HG03280 (cell line): ENCODE data around the gene PLPPR5.
"Not testable (repeated sequence)": the region's sequence is repeated elsewhere in the genome, so short reads cannot be mapped to it uniquely, and the experiment has no call there.

ENCODE experiments used
- ATAC-seq: cut with Tn5 transposase; IDR thresholded peaks from one replicate; pipeline ENCODE4 v1.9.1; 2021; ENCODE audit warnings: mild to moderate bottlenecking, moderate library complexity; ENCODE audit not compliant: unreplicated experiment

The PLPPR5 gene

DNA sequence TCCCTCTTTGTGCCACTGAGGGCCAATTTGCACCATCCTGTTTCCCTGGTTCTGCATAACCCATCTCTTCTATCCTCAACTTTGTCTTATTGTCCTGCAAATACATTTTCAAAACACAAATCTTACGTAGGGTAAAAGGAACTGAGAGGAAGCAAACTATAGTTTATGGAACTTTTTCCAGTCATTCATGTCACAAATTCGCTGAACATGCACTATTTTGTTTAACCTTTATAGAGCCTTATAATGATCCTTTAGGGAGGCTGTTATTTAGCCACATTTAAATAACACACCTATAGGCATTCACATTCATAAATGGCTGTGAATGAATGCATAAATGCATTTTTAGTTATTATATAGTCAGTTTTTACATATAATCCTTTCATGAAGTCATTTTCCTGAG, 85.0 kb downstream of the PLPPR5 start:
- no peak for ATAC-seq

DNA sequence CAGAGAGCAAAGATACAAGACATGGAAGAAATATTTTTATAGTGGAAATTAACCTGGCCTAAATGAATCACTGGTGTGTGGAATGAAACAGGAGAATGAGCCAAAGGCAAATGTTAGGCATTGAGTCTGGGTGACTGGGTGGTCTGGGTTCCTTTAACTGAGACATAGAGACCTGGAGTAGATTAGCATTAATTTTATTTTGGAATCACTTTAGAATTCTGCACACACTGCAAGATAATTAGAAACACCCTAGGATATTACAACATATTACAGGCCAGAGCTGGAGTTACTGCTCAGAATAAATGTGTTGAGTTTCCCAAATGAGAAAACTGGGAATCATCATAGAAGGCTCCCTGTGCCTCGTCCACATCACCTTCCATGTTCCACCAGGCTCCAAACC, 85.5 kb downstream of the PLPPR5 start:
- no peak for ATAC-seq

DNA sequence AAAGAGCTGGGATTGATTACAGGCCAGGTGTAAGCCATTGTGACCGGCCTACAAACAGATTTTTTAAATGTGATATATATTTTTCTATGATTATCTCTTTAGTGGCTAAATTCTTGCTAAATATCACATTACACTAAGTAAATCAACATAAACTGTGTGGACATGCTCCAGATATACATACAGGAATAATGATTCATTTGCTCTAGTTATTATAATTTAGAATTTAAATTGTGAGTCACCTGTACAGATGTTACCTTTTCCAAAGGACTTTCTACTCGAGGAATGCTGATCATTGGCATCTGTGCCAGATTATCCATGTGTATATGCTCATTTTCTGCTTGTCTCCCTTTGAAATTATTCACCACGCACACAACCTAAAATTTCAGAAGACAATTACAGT, 90.1 kb downstream of the PLPPR5 start:
- ATAC-seq: no peak

DNA sequence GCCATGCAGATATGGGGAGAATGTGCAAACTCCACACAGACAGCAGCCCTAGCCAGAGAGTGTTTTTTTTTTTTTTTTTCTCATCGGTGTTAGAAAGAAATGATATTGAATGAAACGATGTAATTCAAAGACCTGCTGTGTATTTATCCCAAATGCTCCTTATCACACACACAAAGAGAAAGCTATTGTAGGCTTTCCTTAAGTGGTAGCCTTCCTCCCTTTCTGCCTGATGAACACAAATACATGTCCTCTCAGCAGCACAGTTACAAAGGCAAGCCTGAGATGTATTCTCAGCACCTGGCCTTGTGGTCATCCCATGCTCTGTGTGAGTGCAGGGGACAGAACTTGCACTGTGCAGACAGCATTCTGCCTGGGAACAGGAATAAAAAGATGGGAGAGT, 93.8 kb downstream of the PLPPR5 start:
- no peak for ATAC-seq

DNA sequence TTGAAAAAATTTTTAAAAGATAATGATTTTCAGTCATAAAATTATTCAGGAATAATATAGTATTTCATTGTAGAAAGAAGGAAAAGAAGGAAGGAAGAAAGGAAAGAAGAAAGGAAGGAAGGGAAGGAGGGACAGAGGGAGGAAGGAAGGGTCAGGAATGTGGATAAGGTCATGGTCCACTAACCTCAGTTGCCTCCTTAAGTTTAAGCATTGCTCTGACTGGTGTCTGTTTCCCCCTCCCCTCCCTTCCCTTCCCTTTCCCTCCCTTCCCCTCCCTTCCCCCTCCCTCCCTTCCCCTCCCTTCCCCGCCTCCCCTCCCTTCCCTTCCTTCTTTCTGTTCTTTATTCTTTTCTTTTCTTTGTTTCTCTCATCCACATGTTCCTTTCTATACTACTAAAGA, 95.7 kb downstream of the PLPPR5 start:
- ATAC-seq: no peak

DNA sequence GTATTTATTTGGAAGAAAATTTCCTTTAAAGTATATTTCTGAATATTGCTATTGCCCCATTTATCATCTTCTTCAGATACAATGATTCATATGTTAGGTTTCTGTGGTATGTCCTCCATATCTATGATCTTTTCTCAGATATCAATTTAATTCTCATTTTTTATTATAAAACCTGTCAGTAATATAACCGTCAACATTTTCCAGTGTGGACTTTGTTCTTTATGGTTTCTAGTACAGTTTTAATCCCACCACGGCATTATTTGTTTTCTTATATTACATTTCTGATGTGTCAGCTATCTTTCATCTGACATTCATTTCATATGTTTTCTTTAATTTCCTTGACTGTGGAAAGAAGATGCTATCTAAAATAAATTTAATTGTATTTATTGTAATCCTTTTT, 97.9 kb downstream of the PLPPR5 start:
- no peak for ATAC-seq

DNA sequence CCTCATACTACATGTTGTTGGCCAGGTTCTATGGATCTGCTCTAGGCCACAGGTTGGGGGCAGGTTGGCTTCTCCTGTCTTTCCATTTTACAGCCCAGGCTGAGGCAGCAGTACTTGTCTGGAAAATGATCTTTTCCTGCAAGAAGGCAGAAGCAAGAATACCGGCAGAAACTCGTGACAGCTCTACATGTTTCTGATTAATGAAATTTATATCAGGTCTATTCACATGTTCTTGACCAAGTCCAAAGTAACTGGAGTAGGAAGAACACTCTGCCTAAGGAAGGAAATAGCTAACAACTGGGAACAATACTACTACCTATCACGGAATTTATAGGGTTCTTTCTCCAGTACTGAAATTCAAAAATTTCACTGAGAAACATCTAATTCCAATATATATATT, 98.3 kb downstream of the PLPPR5 start:
- ATAC-seq: no peak

DNA sequence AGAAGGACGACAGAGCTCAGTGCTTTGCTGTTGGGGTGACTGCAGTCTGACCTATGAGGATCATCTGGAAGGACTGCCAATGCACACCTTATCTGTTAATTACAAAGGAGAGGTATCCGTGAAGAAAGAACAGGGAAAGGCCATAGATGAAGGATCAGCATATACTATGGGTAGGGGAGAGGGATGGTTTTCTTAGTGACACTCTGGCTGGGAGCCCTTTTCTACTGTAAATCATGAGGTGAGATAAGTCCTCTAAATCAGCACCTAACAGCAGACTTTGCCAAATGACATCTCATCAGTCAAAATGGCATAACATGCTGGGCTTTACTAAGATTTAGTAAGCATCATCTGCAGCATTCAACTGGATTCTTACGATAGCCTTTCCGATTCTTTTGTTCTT, 100.0 kb downstream of the PLPPR5 start:
- ATAC-seq: no peak

DNA sequence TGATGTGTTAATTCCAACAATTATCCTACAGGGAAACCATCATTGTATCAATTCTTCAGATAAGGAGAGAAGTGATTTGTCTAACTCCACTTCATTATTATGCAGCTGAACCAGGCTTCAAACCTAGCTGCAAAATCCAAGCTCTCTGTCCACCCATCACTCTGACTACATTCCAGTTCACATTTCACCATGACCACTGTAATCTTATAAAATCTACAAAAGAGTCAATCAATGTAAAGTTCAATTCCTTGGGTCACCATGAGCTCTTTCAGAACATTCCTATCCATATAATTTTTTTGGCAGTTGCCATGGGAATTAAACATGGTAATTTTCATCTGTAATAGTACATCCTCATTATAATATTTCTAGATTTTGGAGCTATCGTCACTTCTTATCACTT, 100.9 kb downstream of the PLPPR5 start:
- ATAC-seq: no peak

DNA sequence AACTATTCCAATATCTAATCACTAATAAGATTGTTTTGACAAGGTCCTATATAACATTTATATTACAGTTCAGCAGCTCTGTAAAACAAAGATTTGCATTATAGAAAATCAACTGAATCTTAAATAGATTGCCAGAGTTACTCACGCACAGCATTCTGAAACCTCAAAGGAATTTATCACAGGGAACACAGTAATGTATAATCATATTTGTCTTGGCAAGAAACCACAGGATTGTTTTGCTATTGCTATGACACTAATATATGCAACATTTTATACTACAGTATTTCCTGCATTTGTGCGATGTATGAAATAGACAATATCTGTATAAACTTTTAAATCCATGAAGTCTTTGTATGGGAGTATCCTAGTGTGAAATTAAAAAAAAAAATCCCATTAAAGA, 101.4 kb downstream of the PLPPR5 start:
- ATAC-seq: no peak

DNA sequence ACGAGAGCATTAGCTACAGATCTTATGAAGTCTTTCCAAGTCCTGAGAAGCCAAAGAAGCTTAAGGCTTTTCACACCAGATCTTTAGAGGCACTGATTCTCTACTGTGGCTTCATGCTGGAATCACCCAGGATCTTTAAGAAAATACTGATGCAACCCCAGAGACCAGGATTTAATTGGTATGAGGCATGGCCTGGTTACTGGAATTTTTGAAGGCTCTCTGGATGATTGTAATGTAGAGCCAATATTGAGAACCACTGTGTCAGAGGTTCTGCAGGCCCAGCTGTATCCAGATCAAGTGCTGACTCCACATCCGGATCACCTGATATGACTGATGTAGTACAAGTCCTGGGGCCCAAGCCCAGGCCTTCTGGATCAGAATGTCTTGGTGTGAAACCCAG, 105.7 kb downstream of the PLPPR5 start:
- ATAC-seq: no peak

DNA sequence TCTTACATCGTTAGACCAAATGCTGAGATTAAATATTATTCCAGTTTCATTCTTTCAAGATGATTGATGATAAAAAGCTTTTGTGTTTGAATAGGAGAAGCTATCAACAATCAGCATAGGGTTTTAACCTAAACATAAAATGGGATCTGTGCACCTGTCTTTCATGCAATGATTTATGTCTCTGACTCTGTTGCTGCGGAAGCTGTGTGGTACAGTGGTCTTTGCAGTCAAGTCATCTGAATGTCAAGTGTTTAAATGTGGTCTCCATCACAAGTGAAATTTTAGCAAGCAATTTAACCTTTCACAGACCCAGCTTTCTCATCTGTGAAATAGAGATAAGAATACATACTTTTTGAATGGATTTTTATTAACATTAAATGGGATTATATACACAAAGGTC, 107.2 kb downstream of the PLPPR5 start:
- no peak for ATAC-seq

DNA sequence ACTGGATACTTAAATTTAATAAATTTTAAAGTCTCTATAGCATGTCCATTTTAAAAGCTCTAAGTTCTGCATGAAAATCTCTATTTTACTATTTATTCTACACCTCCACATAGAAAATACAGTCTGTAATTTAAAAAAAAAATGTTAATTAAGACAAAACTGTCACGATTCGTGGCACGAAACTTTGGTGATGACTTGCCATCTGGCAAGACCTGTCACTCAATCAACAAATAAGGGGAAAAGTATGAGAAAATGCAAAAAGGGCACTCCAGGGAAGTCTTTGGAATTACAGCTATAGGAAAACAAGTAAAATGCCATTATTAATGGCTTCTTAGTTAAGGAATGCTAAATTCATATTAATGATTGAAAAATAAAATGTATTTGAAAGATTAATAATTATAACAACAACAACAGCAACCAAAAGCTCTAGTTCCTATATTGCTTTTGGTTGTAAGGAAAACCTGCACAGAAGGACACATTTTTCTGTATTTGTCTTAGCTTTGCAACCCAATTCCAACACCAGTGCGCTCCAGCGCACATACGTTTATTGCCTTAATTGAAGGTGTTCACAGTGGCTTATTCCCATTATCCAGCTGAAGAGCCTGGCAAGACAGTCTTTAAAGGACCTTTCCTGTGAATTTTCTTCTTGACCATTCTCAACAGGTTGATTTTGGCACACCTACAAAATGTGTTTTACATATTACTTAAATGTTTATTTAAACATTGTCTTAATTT, 107.8 kb downstream of the PLPPR5 start:
- ATAC-seq: no peak

DNA sequence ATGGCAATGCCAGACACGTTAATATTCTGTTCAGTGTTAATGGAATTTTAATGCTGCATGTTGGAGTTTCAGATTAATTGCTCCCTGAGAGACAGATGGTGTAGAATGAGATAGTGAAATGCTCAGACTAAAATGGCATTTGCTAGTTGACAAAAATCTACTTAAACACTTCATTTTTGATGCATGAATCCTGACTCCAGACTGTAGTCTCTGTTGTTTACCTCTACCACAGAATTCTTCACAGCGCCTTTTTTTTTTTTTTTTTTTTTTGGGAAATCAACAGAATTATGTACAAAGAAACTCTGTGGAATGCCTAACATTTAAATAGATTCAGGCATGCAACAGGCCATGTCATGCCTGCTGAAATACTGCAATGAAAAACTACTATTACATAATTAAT, 111.3 kb downstream of the PLPPR5 start:
- ATAC-seq: no peak

DNA sequence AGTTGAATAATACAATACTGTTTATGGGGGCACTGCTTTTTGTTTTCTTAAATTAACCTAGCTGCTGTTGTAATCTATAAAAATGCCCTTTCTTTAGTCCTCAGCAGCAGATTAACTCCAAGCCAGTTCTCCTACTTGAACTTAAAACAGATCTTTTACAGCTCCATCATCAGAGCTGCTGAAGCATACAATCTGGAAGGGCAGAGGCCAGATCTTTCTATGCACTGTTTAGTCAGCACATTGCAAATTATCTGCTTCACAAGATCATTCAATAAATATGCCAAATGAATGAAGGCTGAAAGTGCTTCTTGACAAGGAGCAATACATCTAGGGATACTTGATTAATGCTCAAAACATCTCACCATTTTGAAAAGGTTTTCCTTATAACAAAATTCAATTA, 115.8 kb downstream of the PLPPR5 start:
- no peak for ATAC-seq

DNA sequence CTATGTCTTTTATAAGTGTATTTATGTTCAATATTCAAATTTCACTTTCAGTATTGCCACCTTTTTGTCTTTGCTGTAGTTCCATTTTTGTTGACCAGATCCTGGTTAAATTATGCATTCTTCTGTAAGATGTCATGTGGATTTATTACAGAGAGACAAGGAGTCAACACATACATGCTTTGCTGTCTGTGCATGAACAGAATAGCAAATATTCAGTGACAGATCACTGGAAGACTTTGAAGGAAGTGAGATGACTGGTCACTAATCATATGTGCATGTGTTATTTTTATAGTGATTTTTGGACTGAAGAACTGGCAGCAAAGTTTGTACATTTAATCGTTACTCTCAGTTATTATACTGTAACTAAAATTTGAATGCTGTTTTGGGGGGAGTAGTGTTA, 117.2 kb downstream of the PLPPR5 start:
- no peak for ATAC-seq

DNA sequence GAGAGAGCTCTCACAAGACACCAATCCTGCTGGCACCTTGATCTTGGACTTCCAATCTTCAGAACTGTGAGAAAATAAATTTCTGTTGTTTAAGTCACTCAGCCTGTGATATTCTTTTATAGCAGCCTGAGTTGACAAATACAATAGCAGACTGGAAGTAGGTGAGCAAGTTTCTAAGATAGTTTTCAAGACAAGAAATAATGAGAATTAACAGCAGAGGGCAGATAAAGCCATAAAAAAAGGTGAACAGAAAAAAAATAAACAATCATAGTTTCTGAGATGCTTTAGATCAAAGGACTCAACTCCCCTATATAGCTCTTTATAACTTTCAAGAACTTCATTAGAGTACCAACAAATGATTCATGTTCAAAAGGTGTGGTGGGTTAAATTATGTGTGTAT, 119.8 kb downstream of the PLPPR5 start:
- no peak for ATAC-seq

DNA sequence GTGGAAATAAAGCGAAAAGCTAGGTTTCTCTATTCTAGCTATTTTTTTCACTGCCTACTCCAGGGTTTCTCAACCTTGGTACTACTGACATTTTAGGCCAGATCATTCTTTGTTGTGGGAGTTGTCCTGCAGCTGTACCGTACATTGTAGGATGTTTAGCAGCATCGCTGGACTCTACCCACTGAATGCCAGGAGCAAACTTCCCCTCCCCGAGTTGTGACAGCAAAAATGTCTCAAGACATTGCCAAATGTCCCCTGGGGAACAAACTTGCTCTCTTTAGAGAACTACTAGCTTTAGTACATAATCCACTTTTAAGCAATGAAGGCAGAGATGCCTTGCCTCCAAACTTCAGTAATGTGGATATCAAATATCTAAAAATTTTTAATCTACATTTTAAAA, 122.8 kb downstream of the PLPPR5 start:
- no peak for ATAC-seq

DNA sequence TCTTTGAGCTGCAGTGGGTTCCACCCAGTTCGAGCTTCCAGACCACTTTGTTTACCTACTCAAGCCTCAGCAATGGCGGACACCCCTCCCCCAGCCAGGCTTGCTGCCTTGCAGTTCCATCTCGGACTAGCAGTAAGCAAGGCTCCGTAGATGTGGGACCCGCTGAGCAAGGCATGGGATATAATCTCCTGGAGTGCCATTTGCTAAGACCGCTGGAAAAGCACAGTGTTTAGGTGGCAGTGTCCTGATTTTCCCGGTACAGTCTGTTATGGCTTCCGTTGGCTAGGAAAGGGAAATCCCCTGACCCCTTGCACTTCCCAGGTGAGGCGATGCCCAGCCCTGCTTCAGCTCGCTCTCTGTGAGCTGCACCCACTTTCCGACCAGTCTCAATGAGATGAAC, 123.4 kb downstream of the PLPPR5 start:
- ATAC-seq: not testable (repeated sequence)

DNA sequence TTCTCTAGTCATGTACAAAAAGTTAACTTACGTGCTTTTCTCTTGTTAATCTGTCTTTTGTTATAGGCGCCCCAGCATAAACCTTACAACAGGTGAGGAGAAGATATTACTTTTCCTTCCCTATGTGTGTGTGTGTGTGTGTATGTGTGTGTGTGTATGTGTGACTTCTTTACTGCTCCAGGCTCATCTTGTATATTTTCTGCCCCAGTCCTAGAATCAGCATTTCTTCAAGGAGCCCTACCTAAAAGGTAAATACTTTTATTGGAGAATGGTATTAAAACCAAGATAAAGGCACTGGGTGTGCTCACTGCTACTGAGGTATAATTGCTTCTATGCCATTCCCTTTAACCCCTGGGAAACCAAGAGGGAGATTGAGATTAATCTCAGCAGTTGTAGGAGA, 129.8 kb downstream of the PLPPR5 start:
- ATAC-seq: no peak

DNA sequence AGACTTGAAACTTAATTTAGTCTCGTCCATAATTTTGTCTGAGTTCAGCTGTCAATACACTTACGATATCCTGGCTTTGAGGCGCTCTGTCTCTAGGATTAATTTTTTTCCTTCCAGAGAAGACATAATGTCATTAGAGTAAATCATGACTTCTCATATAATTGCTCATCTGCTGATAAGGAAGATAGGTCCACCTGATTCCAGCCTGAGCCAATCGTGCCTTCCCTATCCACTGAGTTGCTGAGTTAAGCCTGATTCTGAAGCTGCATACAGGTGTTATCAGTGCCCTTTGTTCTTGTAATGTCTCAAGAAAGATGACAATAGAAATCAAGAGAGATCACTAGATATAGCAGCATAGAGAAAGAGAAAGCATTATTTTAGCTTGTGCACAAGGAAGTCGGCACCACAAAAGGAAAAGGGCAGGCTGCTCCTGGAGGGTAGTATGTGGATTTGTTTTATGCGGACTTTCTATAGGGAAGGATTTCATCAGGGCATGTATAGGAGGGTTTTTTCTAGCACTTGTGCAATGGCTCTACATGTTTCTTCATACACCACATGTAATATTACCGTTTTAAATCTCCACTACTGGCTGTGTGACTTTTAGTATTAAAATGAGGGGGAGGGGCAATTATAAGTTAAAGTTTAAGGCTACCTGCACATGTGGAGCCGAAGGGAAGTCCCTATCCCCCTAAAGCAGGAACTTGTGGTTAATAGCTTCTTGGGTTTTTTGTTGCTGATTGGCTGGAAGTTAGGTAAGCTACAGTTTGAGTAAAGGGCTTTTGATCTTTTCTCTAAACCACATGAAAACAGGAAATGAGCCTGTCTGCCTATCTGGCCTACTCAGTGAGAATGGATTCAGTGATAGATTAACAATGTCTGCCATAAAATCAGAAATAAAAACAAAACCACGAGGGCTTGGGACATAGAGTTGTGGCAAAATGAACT, 133.4 kb downstream of the PLPPR5 start:
- peak; percentile 92 for ATAC-seq

DNA sequence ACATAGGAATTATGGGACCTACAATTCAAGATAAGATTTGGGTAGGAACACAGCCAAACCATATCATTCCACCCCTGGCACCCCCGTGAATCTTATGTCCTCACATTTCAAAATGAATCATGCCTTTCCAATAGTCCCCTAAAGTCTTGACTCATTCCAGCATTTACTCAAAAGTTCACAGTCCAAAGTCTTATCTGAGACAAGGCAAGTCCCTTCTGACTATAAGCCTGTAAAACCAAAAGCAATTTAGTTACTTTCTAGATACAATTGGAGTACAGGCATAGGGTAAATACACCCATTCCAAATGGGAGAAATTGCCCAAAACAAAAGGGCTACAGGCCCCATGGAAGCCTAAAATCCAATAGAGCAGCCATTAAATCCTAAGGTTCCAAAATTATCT, 138.9 kb downstream of the PLPPR5 start:
- no peak for ATAC-seq
